Chondrocyte (in vitro differentiated cells): ENCODE measurements around the gene CHRNA10. TPM values are rescaled to one million over a fixed set of nuclear protein-coding genes. Genes with fewer than 3 reads are reported as not detected.
"Not testable (repeated sequence)": the region's sequence is repeated elsewhere in the genome, so short reads cannot be mapped to it uniquely, and the experiment has no call there.

Experiments
- DNase-seq: peaks from one replicate; pipeline ENCODE4 v3.0.0; 2021; ENCODE audit warnings: mixed read lengths, low spot score
- H3K27ac Mint-ChIP-seq: one replicate; pipeline ENCODE4 v1.8.0; 2021; ENCODE audit warnings: mild to moderate bottlenecking, moderate library complexity, mixed read lengths; ENCODE audit not compliant: unreplicated experiment
- H3K27me3 Mint-ChIP-seq: 2 replicates; pipeline ENCODE4 v1.8.0; 2021; ENCODE audit warnings: low read depth, mixed read lengths
- H3K36me3 Mint-ChIP-seq: 2 replicates; pipeline ENCODE4 v1.8.0; 2021; ENCODE audit warnings: low read depth, mixed read lengths
- H3K4me1 Mint-ChIP-seq: 2 replicates; pipeline ENCODE4 v1.8.0; 2021; ENCODE audit warnings: low read depth, mild to moderate bottlenecking, mixed read lengths
- H3K4me3 Mint-ChIP-seq: one replicate; pipeline ENCODE4 v1.8.0; 2021; ENCODE audit warnings: mild to moderate bottlenecking, moderate library complexity, mixed read lengths; ENCODE audit not compliant: unreplicated experiment
- H3K9me3 Mint-ChIP-seq: 2 replicates; pipeline ENCODE4 v1.8.0; 2021; ENCODE audit warnings: low read depth, mixed read lengths
- total RNA-seq: library from RNA; stranded (reverse); gene quantifications from 3 replicates; pipeline ENCODE4 v1.2.1, GENCODE V29; 2021
- TF ChIP-seq, protein P1 (sequence below): fragments of 200-600 bp; sonication (generic); IDR thresholded peaks from 2 replicates; pipeline ENCODE4 v1.5.0; 2021; ENCODE audit warnings: antibody characterized with exemption, mild to moderate bottlenecking, moderate library complexity

Gene CHRNA10
- total RNA-seq, 1 donor from 2014 or later: 0.75 TPM

DNA sequence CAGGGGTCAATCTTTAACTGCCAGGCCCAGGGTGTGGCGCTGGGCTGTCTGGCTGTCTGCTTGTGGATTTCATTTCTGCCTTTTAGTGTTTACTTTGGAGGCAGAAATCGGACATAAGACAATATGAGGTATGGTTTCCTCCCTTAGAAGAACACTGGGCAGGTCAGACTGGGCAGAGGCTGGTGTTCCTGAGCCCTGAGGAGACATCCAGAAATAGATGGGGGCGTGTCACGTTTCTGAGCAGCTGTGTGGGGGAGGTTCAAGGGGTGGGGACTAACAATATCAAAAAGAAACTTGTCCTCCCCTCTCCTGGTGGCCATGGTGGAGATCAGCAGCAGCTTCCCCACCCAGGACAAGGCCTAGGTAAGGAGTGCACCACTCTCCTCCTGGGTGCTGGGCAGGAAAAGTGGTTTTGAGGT, 26.4 kb downstream of the CHRNA10 start, which contains the start of gene ART1:
Gene ART1 (plus strand): TSS at position 312 of the 419 bp plus-strand sequence. CDS start 14,086 bp downstream, outside the sequence.
- Mint-ChIP-seq H3K27ac (no peak within 1 kb of the TSS), H3K27me3 (peaks cover 24% of the 10 kb centered on the region), H3K36me3 (no peaks in the 10 kb centered on the region), H3K4me3 (no peak within 1 kb of the TSS), H3K4me1 (peaks cover 16% of the 10 kb centered on the region), H3K9me3 (no peaks in the 10 kb centered on the region)
- no peak for DNase-seq
- TF ChIP-seq, protein P1, sequence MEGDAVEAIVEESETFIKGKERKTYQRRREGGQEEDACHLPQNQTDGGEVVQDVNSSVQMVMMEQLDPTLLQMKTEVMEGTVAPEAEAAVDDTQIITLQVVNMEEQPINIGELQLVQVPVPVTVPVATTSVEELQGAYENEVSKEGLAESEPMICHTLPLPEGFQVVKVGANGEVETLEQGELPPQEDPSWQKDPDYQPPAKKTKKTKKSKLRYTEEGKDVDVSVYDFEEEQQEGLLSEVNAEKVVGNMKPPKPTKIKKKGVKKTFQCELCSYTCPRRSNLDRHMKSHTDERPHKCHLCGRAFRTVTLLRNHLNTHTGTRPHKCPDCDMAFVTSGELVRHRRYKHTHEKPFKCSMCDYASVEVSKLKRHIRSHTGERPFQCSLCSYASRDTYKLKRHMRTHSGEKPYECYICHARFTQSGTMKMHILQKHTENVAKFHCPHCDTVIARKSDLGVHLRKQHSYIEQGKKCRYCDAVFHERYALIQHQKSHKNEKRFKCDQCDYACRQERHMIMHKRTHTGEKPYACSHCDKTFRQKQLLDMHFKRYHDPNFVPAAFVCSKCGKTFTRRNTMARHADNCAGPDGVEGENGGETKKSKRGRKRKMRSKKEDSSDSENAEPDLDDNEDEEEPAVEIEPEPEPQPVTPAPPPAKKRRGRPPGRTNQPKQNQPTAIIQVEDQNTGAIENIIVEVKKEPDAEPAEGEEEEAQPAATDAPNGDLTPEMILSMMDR: no peak

DNA sequence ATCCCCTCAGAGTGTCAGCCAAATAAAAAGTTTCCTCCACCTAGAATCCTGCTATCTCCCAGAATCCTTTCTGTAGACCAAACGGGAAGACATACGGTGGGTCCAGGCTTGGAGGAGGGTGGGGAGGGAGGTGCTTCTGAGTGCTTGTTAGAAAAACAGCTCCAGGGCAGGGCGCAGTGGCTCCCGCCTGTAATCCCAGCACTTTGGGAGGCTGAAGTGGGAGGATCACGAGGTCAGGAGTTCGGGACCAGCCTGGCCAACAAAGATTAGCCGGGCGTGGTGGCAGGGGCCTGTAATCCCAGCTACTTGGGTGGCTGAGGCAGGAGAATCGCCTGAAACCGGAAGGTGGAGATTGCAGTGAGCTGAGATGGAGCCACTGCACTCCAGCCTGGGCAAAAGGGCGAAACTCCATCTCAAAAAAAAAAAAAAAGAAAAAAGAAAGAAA, 28.1 kb downstream of the CHRNA10 start:
- not testable (repeated sequence) for H3K9me3 Mint-ChIP-seq, DNase-seq, H3K36me3 Mint-ChIP-seq, H3K27ac Mint-ChIP-seq
- H3K27me3 Mint-ChIP-seq: peaks cover 10% of the 10 kb centered on the region
- H3K4me3 Mint-ChIP-seq: peak overlapping the region; percentile 78
- H3K4me1 Mint-ChIP-seq: peaks cover 16% of the 10 kb centered on the region

DNA sequence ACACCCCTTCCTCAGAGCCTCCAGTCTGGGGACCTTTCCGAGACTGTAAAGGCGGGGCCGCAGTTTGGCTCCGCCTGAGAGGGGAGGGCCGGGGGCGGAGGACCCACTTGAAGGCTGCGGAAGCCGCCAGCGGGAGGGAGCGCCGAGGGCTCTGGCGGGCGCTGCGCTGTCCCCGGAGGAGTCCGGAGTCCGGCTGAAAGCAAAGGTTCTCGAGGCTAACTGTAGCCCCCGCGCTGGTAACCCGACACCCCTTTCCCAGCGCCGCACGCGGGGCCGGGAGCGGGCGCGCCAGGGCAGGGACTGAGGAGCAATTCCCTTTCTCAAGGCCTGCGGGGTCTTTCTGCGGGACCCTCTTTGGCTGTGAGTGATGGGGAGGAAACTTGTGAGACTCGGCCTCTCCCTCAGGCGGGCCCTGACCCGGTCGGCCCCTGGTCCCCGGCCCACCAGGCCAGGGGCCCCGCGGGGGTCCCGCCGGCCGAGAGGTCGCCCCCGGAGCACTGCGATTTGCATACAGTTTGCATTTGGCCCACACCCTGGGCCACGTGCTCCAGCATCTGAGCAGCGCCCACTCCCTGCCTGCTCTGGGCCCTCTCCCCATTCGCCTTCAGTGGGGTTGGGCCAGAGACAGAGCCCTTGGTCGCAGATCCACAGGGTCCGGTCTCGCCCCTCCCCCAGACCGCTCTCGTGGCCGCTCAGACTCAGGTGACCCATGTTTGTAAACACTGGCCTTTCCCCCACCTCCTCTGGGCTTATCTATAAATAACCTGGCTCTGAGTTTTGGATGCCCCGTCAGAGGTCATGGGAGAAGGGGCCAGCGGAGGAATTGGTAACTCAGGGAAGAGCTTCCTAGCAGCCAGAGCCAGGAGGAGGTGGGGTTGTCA, 28.9 kb downstream of the CHRNA10 start:
- peak overlapping the region; percentile 41 for H3K27ac Mint-ChIP-seq
- H3K27me3 Mint-ChIP-seq: peaks cover 5% of the 10 kb centered on the region
- H3K4me1 Mint-ChIP-seq: peaks cover 16% of the 10 kb centered on the region
- H3K36me3 Mint-ChIP-seq: no peaks in the 10 kb centered on the region
- H3K9me3 Mint-ChIP-seq: no peaks in the 10 kb centered on the region
- peak; percentile 88 for DNase-seq
- peak overlapping the region; percentile 78 for H3K4me3 Mint-ChIP-seq
- TF ChIP-seq, protein P1: peak; percentile 4

DNA sequence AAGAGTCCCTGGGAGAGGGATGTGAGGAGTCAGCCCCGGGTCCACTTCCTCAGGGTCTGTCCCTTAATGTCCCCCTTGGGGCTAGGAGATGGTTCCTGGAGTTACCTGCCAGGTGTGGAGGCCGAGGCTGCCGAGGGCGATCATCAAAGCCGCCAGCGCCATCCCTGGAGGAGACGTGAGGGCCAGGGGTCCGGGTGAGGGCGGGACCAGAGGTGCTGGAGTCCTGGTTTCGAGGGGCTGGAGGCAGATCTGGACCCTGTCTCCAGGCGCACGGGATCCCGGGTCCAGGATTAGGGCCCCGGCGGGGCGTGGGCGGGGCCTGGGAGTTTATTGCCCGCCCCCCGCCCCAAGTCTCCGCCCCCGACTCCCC, 29.5 kb downstream of the CHRNA10 start, which contains the start of gene ART5:
Gene ART5 (minus strand): TSS at position 292 of the 370 bp plus-strand sequence. CDS start 130 bp downstream, at position 162.
- DNase-seq: no peak
- TF ChIP-seq, protein P1: no peak

DNA sequence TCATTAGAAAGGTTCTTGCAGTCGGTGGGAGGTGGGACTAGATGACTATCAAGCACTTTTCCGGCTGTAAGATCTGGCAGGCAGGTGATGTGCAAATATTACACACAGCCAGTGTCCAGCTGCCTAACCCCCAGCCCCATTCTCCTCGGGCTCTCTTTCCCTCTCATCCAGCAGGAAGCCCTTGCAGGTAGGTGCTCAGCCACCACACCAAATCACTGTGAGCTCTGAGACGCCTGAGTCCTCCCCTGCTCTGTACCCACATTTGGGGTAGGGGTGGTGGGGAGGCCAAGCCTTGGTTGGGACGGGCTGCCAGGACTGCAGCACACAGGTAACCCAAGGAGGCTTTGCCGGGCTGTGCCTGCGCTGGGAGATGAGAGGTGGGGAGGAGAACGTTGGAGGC, 30.0 kb downstream of the CHRNA10 start:
- no peaks in the 10 kb centered on the region for H3K9me3 Mint-ChIP-seq
- peaks cover 16% of the 10 kb centered on the region for H3K4me1 Mint-ChIP-seq
- H3K27ac Mint-ChIP-seq: no peak overlapping the region
- H3K27me3 Mint-ChIP-seq: peaks cover 5% of the 10 kb centered on the region
- TF ChIP-seq, protein P1: no peak
- peak overlapping the region; percentile 59 for H3K4me3 Mint-ChIP-seq
- H3K36me3 Mint-ChIP-seq: no peaks in the 10 kb centered on the region
- DNase-seq: no peak

More for the DNA sequence above, 29.5 kb downstream of the CHRNA10 start, which contains the start of gene ART5:
- peak within 1 kb of the TSS; percentile 41 for H3K27ac Mint-ChIP-seq
- peak within 1 kb of the TSS; percentile 78 for H3K4me3 Mint-ChIP-seq
- peaks cover 5% of the 10 kb centered on the region for H3K27me3 Mint-ChIP-seq
- no peaks in the 10 kb centered on the region for H3K9me3 Mint-ChIP-seq
- no peaks in the 10 kb centered on the region for H3K36me3 Mint-ChIP-seq
- peaks cover 16% of the 10 kb centered on the region for H3K4me1 Mint-ChIP-seq
